Left renal pelvis (tissue), 4 donors: ENCODE data around the gene ITGA5. TPM values are rescaled to one million over a fixed set of nuclear protein-coding genes. Genes with fewer than 3 reads are reported as not detected.

Experiments
- DNase-seq, 4 donors: peaks; one replicate each; pipeline ENCODE4 v3.0.0-alpha.2; 2013; ENCODE audit warnings: low read depth in 4 of 4, low spot score in 3 of 4
- polyA plus RNA-seq, 4 donors: library from polyadenylated mRNA; unstranded; fragments of 120-200 nt; gene quantifications; one replicate each; pipeline ENCODE4 v1.2.1, GENCODE V29; 2013; ENCODE audit not compliant: insufficient read length in 4 of 4

ITGA5 gene
- polyA plus RNA-seq, 4 donors, result 41.6 to 59.2 (median 46.7) TPM

GRCh38 chr12:54374562-54375258, 44.4 kb downstream of the ITGA5 start:
- DNase-seq, result no peak

GRCh38 chr12:54373649-54374561, 45.2 kb downstream of the ITGA5 start:
- DNase-seq, result no peak

GRCh38 chr12:54372113-54372806, 46.8 kb downstream of the ITGA5 start:
- DNase-seq, result no peak

GRCh38 chr12:54371328-54372112, 47.5 kb downstream of the ITGA5 start:
- DNase-seq, result no peak

GRCh38 chr12:54370171-54370730, 48.8 kb downstream of the ITGA5 start:
- no peak for DNase-seq

- DNase-seq, result no peak
These were observed 49.4 kb downstream of the ITGA5 start for GRCh38 chr12:54369597-54370131.

GRCh38 chr12:54368709-54369596, 50.1 kb downstream of the ITGA5 start:
- DNase-seq, result peak in 3 of 4 donors; percentile 85 to 91 (median 86)

- no peak for DNase-seq
These were observed 50.9 kb downstream of the ITGA5 start for GRCh38 chr12:54368025-54368708.

- no peak for DNase-seq
These were observed 54.7 kb downstream of the ITGA5 start, which contains the start of gene GPR84 for GRCh38 chr12:54364413-54364812. TSS of gene GPR84 (minus strand) at chr12:54364486. CDS start at chr12:54363851, 635 bp downstream.

- no peak for DNase-seq
These were observed 55.4 kb downstream of the ITGA5 start for GRCh38 chr12:54363618-54364017.

GRCh38 chr12:54363047-54363446, 56.0 kb downstream of the ITGA5 start:
- DNase-seq, result no peak

- peak in 1 of 4 donors; percentile 82 for DNase-seq
These were observed 58.2 kb downstream of the ITGA5 start for GRCh38 chr12:54360717-54361456.

GRCh38 chr12:54359762-54360351, 59.2 kb downstream of the ITGA5 start:
- DNase-seq, result no peak

- DNase-seq, result peak; percentile 99 to 100 (median 100)
These were observed 59.9 kb downstream of the ITGA5 start for GRCh38 chr12:54358945-54359761.

- DNase-seq, result no peak
These were observed 60.7 kb downstream of the ITGA5 start for GRCh38 chr12:54358191-54358944.
